Hepatocyte (in vitro differentiated cells): ENCODE data around the gene THSD4. TPM values are rescaled to one million over a fixed set of nuclear protein-coding genes. Genes with fewer than 3 reads are reported as not detected.

Experiments used
- DNase-seq: peaks from one replicate; pipeline ENCODE4 v3.0.0-alpha.2; 2016; ENCODE audit warnings: low spot score
- H2AFZ ChIP-seq: fragments of 200-600 bp; sonication (generic); 2 replicates; pipeline ENCODE4 v1.6.0; 2016; ENCODE audit warnings: antibody characterized with exemption, mild to moderate bottlenecking
- H3K27ac ChIP-seq: fragments of 200-600 bp; sonication (generic); 2 replicates; pipeline ENCODE4 v1.5.1; 2016; ENCODE audit warnings: mild to moderate bottlenecking
- H3K27me3 ChIP-seq: fragments of 200-600 bp; sonication (generic); 2 replicates; pipeline ENCODE4 v1.6.1; 2016
- H3K36me3 ChIP-seq: fragments of 200-600 bp; sonication (generic); replicated peaks from 2 replicates; pipeline ENCODE4 v1.5.1; 2016; ENCODE audit warnings: low read depth; ENCODE audit not compliant: insufficient read depth
- H3K4me1 ChIP-seq: fragments of 200-600 bp; sonication (generic); 2 replicates; pipeline ENCODE4 v1.5.1; 2016; ENCODE audit warnings: mild to moderate bottlenecking, moderate library complexity; ENCODE audit not compliant: insufficient read depth
- H3K4me2 ChIP-seq: fragments of 200-600 bp; sonication (generic); 2 replicates; pipeline ENCODE4 v1.6.0; 2016
- H3K4me3 ChIP-seq: fragments of 200-600 bp; sonication (generic); 2 replicates; pipeline ENCODE4 v1.5.1; 2016; ENCODE audit warnings: mild to moderate bottlenecking
- H3K79me2 ChIP-seq: fragments of 200-600 bp; sonication (generic); 2 replicates; pipeline ENCODE4 v1.6.0; 2017; ENCODE audit warnings: mild to moderate bottlenecking
- H3K9me2 ChIP-seq: fragments of 200-600 bp; sonication (generic); replicated peaks from 2 replicates; pipeline ENCODE4 v1.6.0; 2017; ENCODE audit warnings: mild to moderate bottlenecking; ENCODE audit not compliant: insufficient read depth
- H3K9me3 ChIP-seq: fragments of 200-600 bp; sonication (generic); 2 replicates; pipeline ENCODE4 v1.5.1; 2016; ENCODE audit warnings: low read depth, mild to moderate bottlenecking
- H4K20me1 ChIP-seq: fragments of 200-600 bp; sonication (generic); 2 replicates; pipeline ENCODE4 v1.6.0; 2016; ENCODE audit warnings: mild to moderate bottlenecking; ENCODE audit not compliant: insufficient read depth, poor library complexity, severe bottlenecking
- EZH2 ChIP-seq: fragments of 200-600 bp; sonication (generic); IDR thresholded peaks from 2 replicates; pipeline ENCODE4 v1.6.1; 2016; ENCODE audit warnings: antibody characterized with exemption, mild to moderate bottlenecking, borderline replicate concordance
- EZH2phosphoT487 ChIP-seq: fragments of 200-600 bp; sonication (generic); IDR thresholded peaks from one replicate; pipeline ENCODE4 v1.6.1; 2018; ENCODE audit warnings: antibody characterized with exemption, mild to moderate bottlenecking, low read depth, moderate library complexity; ENCODE audit not compliant: unreplicated experiment, severe bottlenecking
- WGBS: methylation state at CpG from one replicate; pipeline ENCODE4 v1.1.6; 2016; ENCODE audit warnings: low lambda C conversion rate; ENCODE audit errors: missing lambda C conversion rate; 5-methylcytosine and 5-hydroxymethylcytosine counted together
- polyA plus RNA-seq: library from polyadenylated mRNA; unstranded; fragments of >200 nt; fragmentation: Nextera tagmentation; extraction: Ambion mirVana; gene quantifications from 2 replicates; pipeline ENCODE4 v1.2.1, GENCODE V29; 2016
- total RNA-seq: library from RNA; depleted of rRNA; stranded (reverse); fragments of >200 nt; gene quantifications from 2 replicates; pipeline ENCODE4 v1.2.3, GENCODE V29; 2014
- TF ChIP-seq, protein P1 (sequence below): fragments of 200-600 bp; sonication (generic); IDR thresholded peaks from 2 replicates; pipeline ENCODE4 v1.5.1; 2016; ENCODE audit warnings: antibody characterized with exemption, mild to moderate bottlenecking; ENCODE audit not compliant: poor library complexity

The THSD4 gene
- total and polyA plus RNA-seq, 2 experiments from 2014 or later: 4.3 to 7.0 TPM

DNA sequence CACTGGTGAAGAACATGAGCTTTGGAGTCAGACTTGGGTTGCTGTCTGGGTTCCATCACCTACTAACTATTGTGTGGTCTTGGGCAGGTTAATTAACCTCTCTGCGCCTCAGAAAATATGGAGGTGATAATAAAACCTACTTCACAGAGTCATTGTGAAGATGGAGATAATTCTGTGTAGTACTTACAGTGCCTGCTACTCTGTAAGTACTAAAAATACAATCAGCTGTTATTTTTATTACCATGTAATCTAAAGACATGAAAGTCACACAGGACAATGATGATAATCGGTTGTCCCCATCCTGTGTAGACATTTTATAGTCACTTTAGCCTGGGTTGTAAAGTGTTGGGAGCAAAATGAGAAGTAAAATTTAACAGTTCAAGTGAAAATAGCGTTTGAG is 334.1 kb downstream of the THSD4 start:
- no peak for TF ChIP-seq EZH2
- TF ChIP-seq, protein P1, sequence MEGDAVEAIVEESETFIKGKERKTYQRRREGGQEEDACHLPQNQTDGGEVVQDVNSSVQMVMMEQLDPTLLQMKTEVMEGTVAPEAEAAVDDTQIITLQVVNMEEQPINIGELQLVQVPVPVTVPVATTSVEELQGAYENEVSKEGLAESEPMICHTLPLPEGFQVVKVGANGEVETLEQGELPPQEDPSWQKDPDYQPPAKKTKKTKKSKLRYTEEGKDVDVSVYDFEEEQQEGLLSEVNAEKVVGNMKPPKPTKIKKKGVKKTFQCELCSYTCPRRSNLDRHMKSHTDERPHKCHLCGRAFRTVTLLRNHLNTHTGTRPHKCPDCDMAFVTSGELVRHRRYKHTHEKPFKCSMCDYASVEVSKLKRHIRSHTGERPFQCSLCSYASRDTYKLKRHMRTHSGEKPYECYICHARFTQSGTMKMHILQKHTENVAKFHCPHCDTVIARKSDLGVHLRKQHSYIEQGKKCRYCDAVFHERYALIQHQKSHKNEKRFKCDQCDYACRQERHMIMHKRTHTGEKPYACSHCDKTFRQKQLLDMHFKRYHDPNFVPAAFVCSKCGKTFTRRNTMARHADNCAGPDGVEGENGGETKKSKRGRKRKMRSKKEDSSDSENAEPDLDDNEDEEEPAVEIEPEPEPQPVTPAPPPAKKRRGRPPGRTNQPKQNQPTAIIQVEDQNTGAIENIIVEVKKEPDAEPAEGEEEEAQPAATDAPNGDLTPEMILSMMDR: no peak
- TF ChIP-seq EZH2phosphoT487: no peak

DNA sequence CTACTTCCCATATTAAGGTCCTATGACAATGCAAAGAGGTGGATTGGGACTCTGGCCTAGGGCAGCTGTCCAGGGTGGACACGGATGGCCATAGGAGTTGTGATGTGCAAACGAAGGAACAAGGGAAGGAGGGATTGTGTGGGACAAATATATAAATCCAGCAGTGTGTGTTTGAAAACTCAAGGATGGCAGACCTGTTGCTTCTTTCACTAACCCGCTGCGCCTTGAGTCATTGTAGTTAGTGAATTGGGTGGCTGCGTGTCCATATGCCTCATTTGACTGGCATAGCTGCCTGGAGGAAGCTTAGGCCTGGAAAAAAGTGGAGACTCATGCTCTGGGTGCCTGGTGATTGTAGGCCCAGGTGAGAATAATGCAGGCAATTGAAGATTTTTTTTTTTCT is 334.7 kb downstream of the THSD4 start:
- Histone ChIP-seq H3K4me2 (no peak overlapping the region), H3K36me3 (no peaks in the 10 kb centered on the region), H3K4me3 (no peak overlapping the region), H3K9me2 (no peaks in the 10 kb centered on the region), H3K4me1 (peaks cover 11% of the 10 kb centered on the region), H3K27me3 (no peaks in the 10 kb centered on the region), H3K27ac (no peak overlapping the region), H3K79me2 (no peaks in the 10 kb centered on the region), H3K9me3 (no peaks in the 10 kb centered on the region), H4K20me1 (no peaks in the 10 kb centered on the region), H2AFZ (no peak overlapping the region)
- no peak for DNase-seq
- 57% methylated on average over 5 of the region's 5 CpGs for WGBS
- TF ChIP-seq, protein P1: no peak
- no peak for TF ChIP-seq EZH2phosphoT487
- TF ChIP-seq EZH2: no peak

More for the DNA sequence above, 334.1 kb downstream of the THSD4 start:
- H3K9me2 ChIP-seq: no peaks in the 10 kb centered on the region
- no peaks in the 10 kb centered on the region for H4K20me1 ChIP-seq
- WGBS: 38% methylated on average over 3 of the region's 3 CpGs
- peak overlapping the region; percentile 12 for H3K27ac ChIP-seq
- peaks cover 8% of the 10 kb centered on the region for H3K4me1 ChIP-seq
- H3K27me3 ChIP-seq: no peaks in the 10 kb centered on the region
- no peaks in the 10 kb centered on the region for H3K36me3 ChIP-seq
- no peak overlapping the region for H2AFZ ChIP-seq
- no peak for DNase-seq
- H3K9me3 ChIP-seq: no peaks in the 10 kb centered on the region
- H3K4me2 ChIP-seq: no peak overlapping the region
- H3K79me2 ChIP-seq: no peaks in the 10 kb centered on the region
- H3K4me3 ChIP-seq: no peak overlapping the region

DNA sequence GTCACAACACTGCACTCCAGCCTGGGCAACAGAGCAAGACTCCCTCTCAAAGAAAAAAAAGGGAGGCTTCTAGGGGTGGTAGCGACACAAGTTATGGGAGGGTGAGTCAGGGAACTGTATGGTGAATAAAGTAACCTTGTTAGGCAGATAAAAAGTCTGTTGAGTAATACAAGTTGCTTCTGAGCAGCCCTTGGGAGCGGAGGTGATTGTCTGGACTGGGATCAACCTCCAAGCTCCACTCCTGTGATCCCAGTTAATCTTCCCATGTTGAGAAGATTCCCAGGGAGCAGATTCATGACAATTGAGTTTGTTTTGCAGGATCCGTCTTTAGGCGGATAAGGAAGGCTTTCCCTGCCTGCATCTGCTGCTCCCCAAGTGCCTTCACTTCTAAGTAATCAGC is 335.9 kb downstream of the THSD4 start:
- no peak for DNase-seq
- 98% methylated on average over 4 of the region's 4 CpGs for WGBS
- H3K4me3 ChIP-seq: no peak overlapping the region
- H3K27ac ChIP-seq: no peak overlapping the region
- H3K9me2 ChIP-seq: no peaks in the 10 kb centered on the region
- H2AFZ ChIP-seq: no peak overlapping the region
- TF ChIP-seq EZH2phosphoT487 (no peak), EZH2 (no peak)
- TF ChIP-seq, protein P1: no peak
- H3K27me3 ChIP-seq: no peaks in the 10 kb centered on the region
- peaks cover 12% of the 10 kb centered on the region for H3K4me1 ChIP-seq
- H3K36me3 ChIP-seq: no peaks in the 10 kb centered on the region
- no peaks in the 10 kb centered on the region for H4K20me1 ChIP-seq
- no peak overlapping the region for H3K4me2 ChIP-seq
- H3K9me3 ChIP-seq: no peaks in the 10 kb centered on the region
- H3K79me2 ChIP-seq: no peaks in the 10 kb centered on the region

DNA sequence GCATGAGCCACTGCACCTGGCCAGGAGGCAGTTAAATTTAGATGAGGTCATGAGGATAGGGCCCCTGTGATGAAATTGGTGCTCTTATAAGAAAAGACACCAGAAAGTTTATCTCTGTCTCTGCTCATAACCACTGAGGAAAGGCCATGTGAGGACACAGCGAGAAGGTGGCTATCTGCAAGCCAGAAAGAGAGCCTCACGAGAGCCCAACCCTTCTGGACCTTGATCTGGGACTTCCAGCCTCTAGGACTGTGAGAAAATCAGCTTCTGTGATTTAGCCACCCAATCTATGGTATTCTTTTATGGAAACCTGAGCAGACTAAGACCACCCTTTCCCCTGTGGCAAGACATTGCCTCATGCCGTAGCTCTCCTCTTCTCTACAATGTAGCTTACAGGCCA is 337.6 kb downstream of the THSD4 start:
- TF ChIP-seq EZH2phosphoT487 (no peak), EZH2 (no peak)
- TF ChIP-seq, protein P1: no peak
- no peak for DNase-seq
- Histone ChIP-seq H3K9me3 (no peaks in the 10 kb centered on the region), H2AFZ (no peak overlapping the region), H3K9me2 (no peaks in the 10 kb centered on the region), H3K27me3 (no peaks in the 10 kb centered on the region), H3K27ac (no peak overlapping the region), H4K20me1 (no peaks in the 10 kb centered on the region), H3K36me3 (no peaks in the 10 kb centered on the region), H3K4me1 (peaks cover 12% of the 10 kb centered on the region), H3K4me3 (no peak overlapping the region), H3K4me2 (no peak overlapping the region), H3K79me2 (no peaks in the 10 kb centered on the region)
- 72% methylated on average over 3 of the region's 3 CpGs for WGBS
